Right atrium auricular region (tissue), 2 donors: ENCODE measurements around the gene CCNA2. TPM values are rescaled to one million over a fixed set of nuclear protein-coding genes. Genes with fewer than 3 reads are reported as not detected.

Experiments used
- DNase-seq: peaks from one replicate; pipeline ENCODE4 v3.0.0-alpha.2; 2019; ENCODE audit warnings: low spot score
- H3K27ac ChIP-seq, 2 donors: fragments of 200-600 bp; sonication (generic); 1 replicate in 1 of 2; 2 replicates in 1 of 2; pipeline ENCODE4 v1.5.1; 2016 to 2019
- H3K27me3 ChIP-seq, 2 donors: fragments of 200-600 bp; sonication (generic); one replicate each; pipeline versions ENCODE4 v1.5.1 to v1.6.0; 2017 to 2019
- H3K36me3 ChIP-seq: fragments of 200-600 bp; sonication (generic); one replicate; pipeline ENCODE4 v1.5.1; 2016
- H3K4me1 ChIP-seq, 2 donors: fragments of 200-600 bp; sonication (generic); one replicate each; pipeline versions ENCODE4 v1.5.1 to v1.6.0; 2017 to 2019
- H3K4me3 ChIP-seq, 2 donors: fragments of 200-600 bp; sonication (generic); 1 replicate in 1 of 2; 2 replicates in 1 of 2; pipeline ENCODE4 v1.5.1; 2017 to 2019; ENCODE audit warnings: mild to moderate bottlenecking in 1 of 2, moderate library complexity in 1 of 2
- H3K9me3 ChIP-seq, 2 donors: fragments of 200-600 bp; sonication (generic); one replicate each; pipeline ENCODE4 v1.5.1; 2019
- total RNA-seq, 2 donors: library from RNA; depleted of rRNA; stranded (reverse); fragments of >200 nt; gene quantifications; one replicate each; pipeline ENCODE4 v1.1.0, GENCODE V29; 2016
- TF ChIP-seq, protein P1 (sequence below), 2 donors: fragments of 200-600 bp; sonication (generic); IDR thresholded peaks; one replicate each; pipeline ENCODE4 v1.5.1; 2019; ENCODE audit warnings: antibody characterized with exemption in 2 of 2

The CCNA2 gene
- total RNA-seq, 2 donors from 2014 or later, result 0.51 to 1.3 TPM

DNA sequence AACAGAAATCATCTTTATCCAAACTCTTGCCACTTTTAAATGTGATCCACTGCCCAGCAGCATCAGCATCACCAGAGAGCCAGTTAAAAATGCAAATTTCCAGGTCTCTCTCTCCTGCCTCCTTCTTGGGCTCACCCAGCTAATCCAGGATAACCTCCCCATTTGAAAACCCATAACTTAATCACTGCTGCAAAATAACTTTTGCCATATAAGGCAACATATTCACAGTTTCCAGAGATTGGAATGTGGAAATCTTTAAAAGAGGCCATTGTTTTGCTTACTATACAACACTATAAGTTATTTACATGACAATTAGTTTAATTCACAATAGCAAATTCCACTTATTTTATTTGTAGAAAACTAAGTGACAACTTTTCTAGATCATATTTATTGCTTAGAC lies 27.4 kb downstream of the CCNA2 start:
- no peaks in the 10 kb centered on the region for H3K36me3 ChIP-seq
- TF ChIP-seq, protein P1, sequence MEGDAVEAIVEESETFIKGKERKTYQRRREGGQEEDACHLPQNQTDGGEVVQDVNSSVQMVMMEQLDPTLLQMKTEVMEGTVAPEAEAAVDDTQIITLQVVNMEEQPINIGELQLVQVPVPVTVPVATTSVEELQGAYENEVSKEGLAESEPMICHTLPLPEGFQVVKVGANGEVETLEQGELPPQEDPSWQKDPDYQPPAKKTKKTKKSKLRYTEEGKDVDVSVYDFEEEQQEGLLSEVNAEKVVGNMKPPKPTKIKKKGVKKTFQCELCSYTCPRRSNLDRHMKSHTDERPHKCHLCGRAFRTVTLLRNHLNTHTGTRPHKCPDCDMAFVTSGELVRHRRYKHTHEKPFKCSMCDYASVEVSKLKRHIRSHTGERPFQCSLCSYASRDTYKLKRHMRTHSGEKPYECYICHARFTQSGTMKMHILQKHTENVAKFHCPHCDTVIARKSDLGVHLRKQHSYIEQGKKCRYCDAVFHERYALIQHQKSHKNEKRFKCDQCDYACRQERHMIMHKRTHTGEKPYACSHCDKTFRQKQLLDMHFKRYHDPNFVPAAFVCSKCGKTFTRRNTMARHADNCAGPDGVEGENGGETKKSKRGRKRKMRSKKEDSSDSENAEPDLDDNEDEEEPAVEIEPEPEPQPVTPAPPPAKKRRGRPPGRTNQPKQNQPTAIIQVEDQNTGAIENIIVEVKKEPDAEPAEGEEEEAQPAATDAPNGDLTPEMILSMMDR (IDR thresholded peaks at IDR 0.05), result no peak
- no peak overlapping the region for H3K4me3 ChIP-seq
- no peak overlapping the region for H3K27ac ChIP-seq
- peaks cover 0 to 6% of the 10 kb centered on the region in 2 donors for H3K4me1 ChIP-seq
- no peaks in the 10 kb centered on the region for H3K27me3 ChIP-seq
- no peak for DNase-seq
- no peaks in the 10 kb centered on the region for H3K9me3 ChIP-seq

GRCh38 chr4:121794505-121795188 lies 29.0 kb downstream of the CCNA2 start:
- TF ChIP-seq, protein P1 (IDR thresholded peaks at IDR 0.05), result no peak
- H3K4me1 ChIP-seq, result no peaks in the 10 kb centered on the region
- H3K4me3 ChIP-seq, result no peak overlapping the region
- no peaks in the 10 kb centered on the region for H3K9me3 ChIP-seq
- DNase-seq, result no peak
- H3K27ac ChIP-seq, result no peak overlapping the region
- no peaks in the 10 kb centered on the region for H3K27me3 ChIP-seq
- no peaks in the 10 kb centered on the region for H3K36me3 ChIP-seq

DNA sequence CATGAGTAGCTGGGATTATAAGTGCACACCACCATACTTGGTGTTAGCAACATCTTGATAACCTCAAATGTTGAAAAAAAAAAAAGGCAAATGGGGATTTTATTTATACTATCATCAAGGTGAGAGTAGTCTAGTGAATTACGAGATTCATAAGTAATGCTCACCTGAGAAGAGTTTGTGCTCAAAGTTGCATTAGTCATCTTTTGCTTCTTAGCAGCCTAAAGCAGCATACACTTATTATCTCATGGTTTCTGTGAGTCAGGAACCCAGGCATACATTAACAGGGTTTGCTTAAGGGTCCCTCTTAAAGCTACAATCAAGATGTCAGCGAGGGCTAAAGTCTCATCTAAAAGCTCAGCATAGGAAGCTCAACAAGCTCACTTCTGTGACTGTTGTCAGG lies 30.7 kb downstream of the CCNA2 start:
- TF ChIP-seq, protein P1 (IDR thresholded peaks at IDR 0.05), result no peak
- DNase-seq, result no peak
- Histone ChIP-seq H3K4me1 (no peaks in the 10 kb centered on the region), H3K9me3 (no peaks in the 10 kb centered on the region), H3K27ac (no peak overlapping the region), H3K27me3 (no peaks in the 10 kb centered on the region), H3K36me3 (no peaks in the 10 kb centered on the region), H3K4me3 (no peak overlapping the region)

GRCh38 chr4:121791481-121791880 lies 32.2 kb downstream of the CCNA2 start:
- TF ChIP-seq, protein P1 (IDR thresholded peaks at IDR 0.05), result no peak
- H3K4me1 ChIP-seq, result no peaks in the 10 kb centered on the region
- H3K9me3 ChIP-seq, result no peaks in the 10 kb centered on the region
- no peak overlapping the region for H3K27ac ChIP-seq
- DNase-seq, result no peak
- H3K36me3 ChIP-seq, result no peaks in the 10 kb centered on the region
- H3K4me3 ChIP-seq, result no peak overlapping the region
- no peaks in the 10 kb centered on the region for H3K27me3 ChIP-seq

DNA sequence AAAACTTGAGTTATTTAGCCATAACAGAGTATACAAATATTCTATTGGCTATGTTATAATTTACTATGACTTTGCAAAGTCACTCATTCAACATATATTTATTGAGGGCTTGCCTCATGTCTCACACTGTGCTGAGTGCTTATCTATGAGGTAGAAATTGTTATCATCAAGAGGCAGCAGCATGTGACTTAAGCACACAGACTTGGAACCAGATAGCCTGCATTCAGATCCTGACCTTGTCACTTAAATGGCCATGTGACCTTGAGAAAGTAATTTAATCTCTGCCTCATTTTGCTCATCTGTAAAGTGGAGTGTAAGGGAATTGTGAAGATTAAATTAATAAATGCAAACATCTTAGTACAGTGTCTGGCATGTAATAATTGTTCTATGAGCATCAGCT lies 32.7 kb downstream of the CCNA2 start:
- Histone ChIP-seq H3K27ac (no peak overlapping the region), H3K4me1 (no peaks in the 10 kb centered on the region), H3K4me3 (no peak overlapping the region), H3K27me3 (no peaks in the 10 kb centered on the region), H3K9me3 (no peaks in the 10 kb centered on the region), H3K36me3 (no peaks in the 10 kb centered on the region)
- no peak for DNase-seq
- TF ChIP-seq, protein P1 (IDR thresholded peaks at IDR 0.05), result no peak
